ENCODE measurements around the gene GOLGA8G. TPM values are rescaled to one million over a fixed set of nuclear protein-coding genes. Genes with fewer than 3 reads are reported as not detected.
"Not testable (repeated sequence)": the region's sequence is repeated elsewhere in the genome, so short reads cannot be mapped to it uniquely, and the experiment has no call there.

Gene GOLGA8G, protein sequence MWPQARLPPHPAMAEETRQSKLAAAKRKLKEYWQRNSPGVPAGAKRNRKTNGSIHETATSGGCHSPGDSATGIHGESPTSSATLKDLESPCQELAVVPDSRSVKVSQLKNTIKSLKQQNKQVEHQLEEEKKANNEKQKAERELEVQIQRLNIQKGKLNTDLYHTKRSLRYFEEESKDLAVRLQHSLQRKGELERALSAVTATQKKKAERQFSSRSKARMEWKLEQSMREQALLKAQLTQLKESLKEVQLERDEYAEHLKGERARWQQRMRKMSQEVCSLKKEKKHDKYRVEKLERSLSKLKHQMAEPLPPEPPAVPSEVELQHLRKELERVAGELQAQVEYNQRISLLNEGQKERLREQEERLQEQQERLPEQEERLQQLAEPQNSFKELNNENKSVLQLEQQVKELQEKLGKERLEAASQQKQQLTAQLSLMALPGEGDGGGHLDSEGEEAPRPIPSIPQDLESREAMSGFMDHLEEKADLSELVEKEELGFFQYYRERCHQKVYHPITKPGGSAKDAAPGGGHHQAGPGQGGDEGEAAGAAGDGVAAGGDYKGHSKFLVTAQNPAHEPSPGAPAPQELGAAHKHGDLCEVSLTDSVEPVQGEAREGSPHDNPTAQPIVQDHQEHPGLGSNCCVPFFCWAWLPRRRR
- not detected for polyA plus RNA-seq (2013, experiment 1 of 4)
- not detected for polyA plus RNA-seq (2013, experiment 2 of 4)
- not detected for polyA plus RNA-seq (2013, experiment 3 of 4)
- not detected for polyA plus RNA-seq (2013, experiment 4 of 4)

DNA sequence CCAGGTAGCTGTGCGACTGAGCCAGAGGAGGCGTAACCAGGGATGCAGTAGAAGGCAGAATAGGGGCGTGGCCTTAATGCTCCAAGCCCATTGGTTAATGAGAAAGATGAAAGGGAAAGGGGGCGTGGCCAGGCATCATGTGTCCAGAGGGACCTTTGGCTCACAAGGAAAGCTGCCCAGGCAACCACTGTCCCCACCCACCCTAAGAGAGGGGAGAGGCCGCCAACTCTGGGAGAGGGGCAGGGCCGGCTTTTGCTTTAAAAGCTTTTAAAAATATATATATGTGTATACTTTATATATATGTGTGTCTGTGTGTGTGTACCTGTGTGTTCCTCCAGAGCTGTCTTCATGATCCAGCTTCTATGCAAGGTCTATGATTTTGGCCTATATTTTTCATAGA lies at the start of gene GOLGA8G:
Gene GOLGA8G, minus strand, starts transcription at position 18 of the 400 bp plus-strand sequence. CDS start 62 bp downstream, outside the sequence.
- H3K9me3 ChIP-seq (ENCODE audit: control insufficient read depth, low read length); H3K36me3 ChIP-seq (ENCODE audit: control insufficient read depth, insufficient read depth, low read length); H3K27me3 ChIP-seq (ENCODE audit: control insufficient read depth, insufficient read depth, low read length, poor library complexity, severe bottlenecking); H3K4me1 ChIP-seq (ENCODE audit: control insufficient read depth, insufficient read depth, low read length); H3K27ac ChIP-seq (ENCODE audit: insufficient read depth, low read depth, low read length, poor library complexity, severe bottlenecking); H3K4me3 ChIP-seq (ENCODE audit: insufficient read depth, low read depth, low read length): not testable (repeated sequence)
- 80 to 93% methylated on average over 1 to 2 of the region's 6 CpGs for WGBS, 2 experiments

- not testable (repeated sequence) for H3K27me3 ChIP-seq (ENCODE audit: control insufficient read depth, insufficient read depth, low read length, poor library complexity, severe bottlenecking); H3K27ac ChIP-seq (ENCODE audit: insufficient read depth, low read depth, low read length, poor library complexity, severe bottlenecking)
- WGBS, 2 experiments, result 92 to 100% methylated on average over 2 to 11 of the region's 13 CpGs
Observed at GRCh38 chr15:28573351-28573750, 40.6 kb upstream of the GOLGA8G start.

GRCh38 chr15:28553268-28553667 lies 20.5 kb upstream of the GOLGA8G start, which contains the start of gene GOLGA6L25:
Gene GOLGA6L25 (plus strand): TSS chr15:28553568. CDS start chr15:28553629, 61 bp downstream.
- not testable (repeated sequence) for H3K4me1 ChIP-seq (ENCODE audit: control insufficient read depth, insufficient read depth, low read length); H3K4me3 ChIP-seq (ENCODE audit: insufficient read depth, low read depth, low read length); H3K27ac ChIP-seq (ENCODE audit: insufficient read depth, low read depth, low read length, poor library complexity, severe bottlenecking); H3K27me3 ChIP-seq (ENCODE audit: control insufficient read depth, insufficient read depth, low read length, poor library complexity, severe bottlenecking); H3K36me3 ChIP-seq (ENCODE audit: control insufficient read depth, insufficient read depth, low read length); H3K9me3 ChIP-seq (ENCODE audit: control insufficient read depth, low read length)
- WGBS, 2 experiments, result no CpG with 5 or more reads among the region's 7 CpGs

More at GRCh38 chr15:28573351-28573750, 40.6 kb upstream of the GOLGA8G start:
- H3K4me3 ChIP-seq (ENCODE audit: insufficient read depth, low read depth, low read length); H3K4me1 ChIP-seq (ENCODE audit: control insufficient read depth, insufficient read depth, low read length); H3K9me3 ChIP-seq (ENCODE audit: control insufficient read depth, low read length); H3K36me3 ChIP-seq (ENCODE audit: control insufficient read depth, insufficient read depth, low read length): not testable (repeated sequence)

- H3K27me3 ChIP-seq (ENCODE audit: control insufficient read depth, insufficient read depth, low read length, poor library complexity, severe bottlenecking); H3K36me3 ChIP-seq (ENCODE audit: control insufficient read depth, insufficient read depth, low read length); H3K4me3 ChIP-seq (ENCODE audit: insufficient read depth, low read depth, low read length); H3K27ac ChIP-seq (ENCODE audit: insufficient read depth, low read depth, low read length, poor library complexity, severe bottlenecking); H3K9me3 ChIP-seq (ENCODE audit: control insufficient read depth, low read length); H3K4me1 ChIP-seq (ENCODE audit: control insufficient read depth, insufficient read depth, low read length): not testable (repeated sequence)
- WGBS, 2 experiments, result no CpG with 5 or more reads among the region's 11 CpGs
Observed at GRCh38 chr15:28515208-28515607, 17.6 kb downstream of the GOLGA8G start.

GRCh38 chr15:28514128-28514527 lies 18.6 kb downstream of the GOLGA8G start:
- H3K27ac ChIP-seq (ENCODE audit: insufficient read depth, low read depth, low read length, poor library complexity, severe bottlenecking); H3K4me1 ChIP-seq (ENCODE audit: control insufficient read depth, insufficient read depth, low read length); H3K27me3 ChIP-seq (ENCODE audit: control insufficient read depth, insufficient read depth, low read length, poor library complexity, severe bottlenecking); H3K9me3 ChIP-seq (ENCODE audit: control insufficient read depth, low read length); H3K4me3 ChIP-seq (ENCODE audit: insufficient read depth, low read depth, low read length); H3K36me3 ChIP-seq (ENCODE audit: control insufficient read depth, insufficient read depth, low read length): not testable (repeated sequence)
- 88 to 95% methylated on average over 7 of the region's 22 CpGs for WGBS, 2 experiments

- H3K9me3 ChIP-seq (ENCODE audit: control insufficient read depth, low read length); H3K27me3 ChIP-seq (ENCODE audit: control insufficient read depth, insufficient read depth, low read length, poor library complexity, severe bottlenecking); H3K4me1 ChIP-seq (ENCODE audit: control insufficient read depth, insufficient read depth, low read length); H3K27ac ChIP-seq (ENCODE audit: insufficient read depth, low read depth, low read length, poor library complexity, severe bottlenecking); H3K4me3 ChIP-seq (ENCODE audit: insufficient read depth, low read depth, low read length); H3K36me3 ChIP-seq (ENCODE audit: control insufficient read depth, insufficient read depth, low read length): not testable (repeated sequence)
- WGBS, 2 experiments, result 0% methylated on average over 13 of the region's 63 CpGs; no CpG with 5 or more reads in 1 of the 2 experiments
Observed at GRCh38 chr15:28508217-28508889, 24.4 kb downstream of the GOLGA8G start.

DNA sequence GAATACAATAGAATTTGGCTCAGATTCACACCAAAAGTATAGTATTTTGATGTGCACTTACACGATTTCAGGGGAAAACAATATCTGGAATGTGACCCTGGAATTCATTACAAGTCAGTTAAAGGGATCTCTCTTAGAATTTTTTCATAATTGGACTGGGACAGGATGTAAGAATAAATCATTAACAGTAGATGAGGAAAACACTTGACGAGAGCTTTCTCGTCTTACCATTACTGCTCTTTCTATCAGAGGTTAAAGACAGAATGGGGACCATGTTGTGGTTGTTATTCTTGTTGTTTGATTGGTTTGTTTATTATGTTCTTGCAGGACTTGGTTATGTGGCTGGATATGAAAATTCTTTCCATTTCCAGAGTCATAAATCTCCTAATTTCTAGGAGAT lies 51.4 kb downstream of the GOLGA8G start:
- H3K4me1 ChIP-seq (ENCODE audit: control insufficient read depth, insufficient read depth, low read length); H3K27me3 ChIP-seq (ENCODE audit: control insufficient read depth, insufficient read depth, low read length, poor library complexity, severe bottlenecking); H3K4me3 ChIP-seq (ENCODE audit: insufficient read depth, low read depth, low read length); H3K9me3 ChIP-seq (ENCODE audit: control insufficient read depth, low read length); H3K36me3 ChIP-seq (ENCODE audit: control insufficient read depth, insufficient read depth, low read length); H3K27ac ChIP-seq (ENCODE audit: insufficient read depth, low read depth, low read length, poor library complexity, severe bottlenecking): not testable (repeated sequence)
- WGBS, 2 experiments, result no CpG with 5 or more reads among the region's 3 CpGs

All from ectodermal cell (in vitro differentiated cells).